ENCODE results near the gene P2RX6.
"Not testable (repeated sequence)": the region's sequence is repeated elsewhere in the genome, so short reads cannot be mapped to it uniquely, and the experiment has no call there.

P2RX6 gene
- total RNA-seq: 0 to 0.66 reads per million in 2 experiments

DNA sequence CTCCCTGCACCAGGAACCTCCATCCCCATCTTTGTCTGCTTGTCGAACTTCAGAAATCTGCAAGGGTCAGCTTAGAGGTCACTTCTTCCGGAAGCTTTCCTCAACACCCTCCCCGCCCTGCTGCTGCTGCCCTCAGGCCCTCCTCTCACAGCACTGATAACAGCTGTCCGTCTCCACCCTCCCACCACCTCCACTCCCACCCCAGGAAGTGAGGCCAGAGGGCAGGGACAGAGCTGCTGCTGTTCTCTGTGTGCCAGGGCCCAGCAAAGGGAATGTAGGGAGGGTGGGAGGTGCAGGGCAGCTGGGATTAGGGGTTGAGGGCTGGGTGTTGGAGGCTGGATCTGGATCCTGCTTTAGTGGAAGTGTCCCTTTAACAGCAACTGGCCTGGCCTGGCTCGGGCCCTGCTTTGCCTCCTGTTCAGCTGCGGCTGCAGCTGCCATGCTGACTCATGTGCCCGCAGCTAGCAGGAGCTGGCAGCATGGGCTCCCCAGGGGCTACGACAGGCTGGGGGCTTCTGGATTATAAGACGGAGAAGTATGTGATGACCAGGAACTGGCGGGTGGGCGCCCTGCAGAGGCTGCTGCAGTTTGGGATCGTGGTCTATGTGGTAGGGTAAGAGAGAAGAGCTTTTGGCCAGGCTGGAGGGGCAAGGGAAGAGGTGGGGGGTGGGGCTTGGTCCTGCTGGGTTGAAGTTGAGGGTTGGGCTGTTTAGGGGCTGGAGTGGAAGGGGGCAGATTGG lies at the start of gene P2RX6:
Gene P2RX6 (plus strand): TSS at position 440 of the 740 bp plus-strand sequence. CDS start 10 bp downstream, at position 450.
- DNase-seq (ENCODE audit: low read depth): no peak

DNA sequence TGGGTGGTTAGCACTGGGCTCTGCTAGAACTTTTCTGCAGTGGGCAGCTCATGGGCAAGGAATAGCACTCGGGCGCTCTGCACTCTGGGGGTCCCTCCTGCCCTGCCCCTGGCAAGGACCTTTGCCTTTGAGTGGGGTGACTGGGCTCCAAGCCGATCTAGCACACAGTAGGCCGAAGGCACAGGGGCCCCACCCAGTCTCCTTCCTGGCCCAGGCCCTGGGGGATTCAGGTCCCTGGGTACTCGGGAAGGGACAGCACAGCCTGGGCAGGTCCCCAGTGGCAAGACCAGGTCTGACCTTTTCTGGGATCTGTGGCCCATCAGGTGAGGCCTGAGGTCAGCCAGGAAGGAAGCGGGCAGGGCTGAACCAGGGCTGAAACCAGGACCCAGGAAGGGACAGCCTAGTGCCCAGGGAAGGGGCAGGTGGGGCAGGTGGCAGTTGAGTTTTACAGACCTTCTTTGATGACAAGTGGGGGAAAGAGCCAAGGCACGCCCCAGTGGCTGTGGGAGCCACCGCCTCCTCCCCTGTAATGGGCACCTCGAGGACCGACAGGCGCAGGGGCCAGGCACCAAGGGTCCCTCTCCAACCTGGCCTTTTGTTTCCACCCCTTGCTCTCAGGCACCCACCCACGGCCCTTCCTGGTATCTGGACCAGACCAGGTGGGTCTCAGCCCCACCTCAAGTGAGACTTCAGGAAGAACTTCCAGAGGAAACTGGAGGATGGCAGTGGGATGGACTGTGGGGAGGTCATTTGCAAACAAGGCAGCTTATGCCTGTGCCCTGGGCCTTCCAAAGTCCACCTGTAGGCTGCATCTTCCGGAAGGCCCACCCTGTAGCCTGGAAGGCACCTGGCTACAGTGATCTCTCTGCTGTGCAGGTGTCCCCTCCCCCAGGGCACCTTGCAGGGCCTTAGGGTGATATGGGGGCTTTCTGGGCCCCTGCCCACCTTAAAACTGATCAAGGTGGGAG lies 48.8 kb upstream of the P2RX6 start:
- no peak for DNase-seq (ENCODE audit: low read depth)

GRCh38 chr22:20966883-20967696 lies 47.9 kb upstream of the P2RX6 start, which contains the start of gene AIFM3:
TSS of gene AIFM3 (plus strand) at chr22:20967255. CDS start at chr22:20967945, 690 bp downstream.
- DNase-seq (ENCODE audit: low read depth): no peak

DNA sequence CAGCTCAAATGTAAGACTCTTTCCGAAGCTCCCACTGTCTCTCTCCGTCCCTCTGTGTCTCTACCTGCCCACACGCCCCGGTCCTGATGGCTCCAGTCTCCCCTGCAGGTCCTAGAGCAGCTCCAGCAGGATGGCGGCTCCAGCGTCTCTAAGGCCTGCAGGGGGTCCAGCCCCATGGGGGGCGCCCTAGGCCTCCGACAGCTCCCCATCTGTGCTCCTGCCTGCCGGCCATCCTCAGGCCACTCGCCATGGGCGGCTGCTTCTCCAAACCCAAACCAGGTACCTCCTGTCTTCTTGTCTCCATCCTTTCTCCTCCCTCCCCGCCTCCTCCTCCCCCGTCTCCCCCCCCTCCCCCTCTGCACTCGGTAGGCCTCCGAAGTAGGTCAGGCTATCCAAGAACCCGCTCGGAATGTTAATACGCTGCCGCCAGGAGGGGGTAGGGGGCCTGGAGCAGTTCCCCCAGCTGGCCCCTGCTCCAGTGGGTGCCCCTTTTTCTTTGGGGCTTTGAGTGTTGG lies 47.2 kb upstream of the P2RX6 start:
- DNase-seq (ENCODE audit: low read depth): no peak

- DNase-seq (ENCODE audit: low read depth): no peak
These were observed 46.5 kb upstream of the P2RX6 start for GRCh38 chr22:20968281-20968977.

- no peak for DNase-seq (ENCODE audit: low read depth)
These were observed 43.9 kb upstream of the P2RX6 start for GRCh38 chr22:20970939-20971657.

- DNase-seq (ENCODE audit: low read depth): not testable (repeated sequence)
These were observed 42.8 kb upstream of the P2RX6 start for GRCh38 chr22:20972014-20972694.

DNA sequence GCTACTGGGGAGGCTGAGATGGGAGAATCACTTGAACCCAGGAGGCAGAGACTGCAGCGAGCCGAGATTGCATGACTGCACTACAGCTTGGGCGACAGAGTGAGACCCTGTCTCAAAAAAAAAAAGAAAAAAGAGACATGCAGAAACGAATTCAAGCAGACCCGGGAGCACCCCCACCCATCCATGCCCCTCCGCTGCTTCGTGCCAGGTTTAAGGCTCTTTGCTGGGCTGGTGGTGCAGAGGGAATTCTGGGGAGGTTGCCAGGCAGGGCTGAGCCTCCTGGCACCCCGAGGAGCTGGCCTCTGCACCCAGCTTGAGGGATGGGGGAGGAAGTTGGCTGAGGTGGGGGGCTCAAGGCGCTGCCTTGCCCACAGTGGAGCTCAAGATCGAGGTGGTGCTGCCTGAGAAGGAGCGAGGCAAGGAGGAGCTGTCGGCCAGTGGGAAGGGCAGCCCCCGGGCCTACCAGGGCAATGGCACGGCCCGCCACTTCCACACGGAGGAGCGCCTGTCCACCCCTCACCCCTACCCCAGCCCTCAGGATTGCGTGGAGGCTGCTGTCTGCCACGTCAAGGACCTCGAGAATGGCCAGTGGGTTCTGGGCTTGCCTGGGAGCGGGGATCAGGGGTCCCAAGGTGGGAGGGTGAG lies 41.9 kb upstream of the P2RX6 start:
- DNase-seq (ENCODE audit: low read depth): no peak

DNA sequence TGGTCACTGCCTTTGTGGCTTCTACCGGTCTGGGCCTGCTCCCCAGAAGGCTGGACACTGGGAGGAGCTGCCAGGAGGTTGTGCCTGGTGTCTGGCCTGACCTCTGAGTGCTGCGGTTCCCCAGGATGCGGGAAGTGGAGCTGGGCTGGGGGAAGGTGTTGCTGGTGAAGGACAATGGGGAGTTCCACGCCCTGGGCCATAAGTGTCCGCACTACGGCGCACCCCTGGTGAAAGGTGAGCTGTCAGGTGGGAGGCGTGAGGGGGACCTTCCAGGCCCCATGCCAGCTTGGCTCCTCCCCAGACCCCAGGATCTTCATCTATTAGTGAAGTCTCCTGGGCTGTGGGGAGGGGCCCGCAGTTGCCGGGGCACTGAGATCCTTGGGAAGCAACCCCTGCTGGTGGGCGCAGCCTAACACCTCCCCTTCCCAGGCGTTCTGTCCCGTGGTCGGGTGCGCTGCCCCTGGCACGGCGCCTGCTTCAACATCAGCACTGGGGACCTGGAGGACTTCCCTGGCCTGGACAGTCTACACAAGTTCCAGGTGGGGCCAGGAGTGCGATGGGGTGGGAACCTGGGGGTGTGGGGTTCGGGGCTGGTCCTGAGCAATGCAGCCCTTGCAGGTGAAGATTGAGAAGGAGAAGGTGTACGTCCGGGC lies 41.2 kb upstream of the P2RX6 start:
- no peak for DNase-seq (ENCODE audit: low read depth)

DNA sequence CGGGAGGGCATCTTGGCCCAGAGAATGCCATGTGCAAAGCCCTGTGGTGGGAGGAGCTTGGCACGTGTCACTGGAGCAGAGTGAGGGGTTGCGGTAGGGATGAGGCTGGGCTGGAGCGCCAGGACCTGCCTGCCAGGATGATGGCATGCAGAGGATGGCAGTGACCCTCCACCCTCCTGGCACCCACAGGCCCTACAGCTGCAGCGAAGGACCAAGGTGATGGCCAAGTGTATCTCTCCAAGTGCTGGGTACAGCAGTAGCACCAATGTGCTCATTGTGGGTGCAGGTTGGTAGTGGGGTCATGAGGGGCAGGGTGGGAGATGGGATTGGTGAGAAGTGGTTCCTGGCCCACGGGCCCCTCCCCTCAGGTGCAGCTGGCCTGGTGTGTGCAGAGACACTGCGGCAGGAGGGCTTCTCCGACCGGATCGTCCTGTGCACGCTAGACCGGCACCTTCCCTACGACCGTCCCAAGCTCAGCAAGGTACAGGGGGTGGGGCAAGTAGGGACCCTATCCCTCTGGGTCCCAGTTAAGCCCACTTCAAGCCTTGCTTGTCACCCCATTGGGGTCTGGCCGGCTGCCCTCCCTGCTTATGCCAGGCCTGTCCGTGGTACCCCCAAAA lies 40.5 kb upstream of the P2RX6 start:
- DNase-seq (ENCODE audit: low read depth): no peak

DNA sequence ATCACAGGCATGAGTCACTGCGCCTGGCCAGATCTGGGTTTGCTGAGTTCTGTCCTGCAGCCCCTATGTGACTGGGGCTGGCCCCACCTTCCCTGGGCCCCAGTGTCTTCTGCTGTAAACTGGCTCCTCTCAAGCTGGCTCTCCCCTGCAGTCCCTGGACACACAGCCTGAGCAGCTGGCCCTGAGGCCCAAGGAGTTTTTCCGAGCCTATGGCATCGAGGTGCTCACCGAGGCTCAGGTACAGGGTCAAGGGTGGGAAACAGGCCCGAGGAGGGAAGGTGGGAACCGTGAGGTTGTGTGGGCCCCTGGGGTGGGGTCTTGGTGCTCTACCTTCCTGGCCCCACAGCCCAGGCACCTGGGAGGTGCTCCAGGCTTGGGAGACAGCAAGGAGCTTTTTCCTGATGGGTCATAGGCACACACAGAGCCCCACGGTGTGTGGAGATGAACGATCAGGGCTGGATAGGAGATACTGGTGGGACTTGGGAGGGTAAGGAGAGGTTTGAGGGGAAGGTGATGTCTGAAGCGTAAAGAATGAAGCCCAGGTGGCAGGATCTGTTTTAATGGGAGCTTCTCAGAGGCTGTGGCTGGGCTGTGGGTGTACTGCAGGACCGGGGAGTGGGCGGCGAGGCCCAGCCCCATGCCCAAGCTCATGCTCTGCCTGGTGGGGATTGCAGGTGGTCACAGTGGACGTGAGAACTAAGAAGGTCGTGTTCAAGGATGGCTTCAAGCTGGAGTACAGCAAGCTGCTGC lies 39.2 kb upstream of the P2RX6 start:
- DNase-seq (ENCODE audit: low read depth): no peak

GRCh38 chr22:20976291-20976877 lies 38.6 kb upstream of the P2RX6 start:
- no peak for DNase-seq (ENCODE audit: low read depth)

- no peak for DNase-seq (ENCODE audit: low read depth)
These were observed 37.9 kb upstream of the P2RX6 start for GRCh38 chr22:20977019-20977418.

- DNase-seq (ENCODE audit: low read depth): no peak
These were observed 37.3 kb upstream of the P2RX6 start for GRCh38 chr22:20977516-20978170.

- no peak for DNase-seq (ENCODE audit: low read depth)
These were observed 36.5 kb upstream of the P2RX6 start for GRCh38 chr22:20978419-20978818.

GRCh38 chr22:20979243-20979809 lies 35.6 kb upstream of the P2RX6 start:
- peak; percentile 56 for DNase-seq (ENCODE audit: low read depth)

Data from T follicular helper cell (primary cell).